Measurements from ENCODE around the gene ZBTB5.

DNA sequence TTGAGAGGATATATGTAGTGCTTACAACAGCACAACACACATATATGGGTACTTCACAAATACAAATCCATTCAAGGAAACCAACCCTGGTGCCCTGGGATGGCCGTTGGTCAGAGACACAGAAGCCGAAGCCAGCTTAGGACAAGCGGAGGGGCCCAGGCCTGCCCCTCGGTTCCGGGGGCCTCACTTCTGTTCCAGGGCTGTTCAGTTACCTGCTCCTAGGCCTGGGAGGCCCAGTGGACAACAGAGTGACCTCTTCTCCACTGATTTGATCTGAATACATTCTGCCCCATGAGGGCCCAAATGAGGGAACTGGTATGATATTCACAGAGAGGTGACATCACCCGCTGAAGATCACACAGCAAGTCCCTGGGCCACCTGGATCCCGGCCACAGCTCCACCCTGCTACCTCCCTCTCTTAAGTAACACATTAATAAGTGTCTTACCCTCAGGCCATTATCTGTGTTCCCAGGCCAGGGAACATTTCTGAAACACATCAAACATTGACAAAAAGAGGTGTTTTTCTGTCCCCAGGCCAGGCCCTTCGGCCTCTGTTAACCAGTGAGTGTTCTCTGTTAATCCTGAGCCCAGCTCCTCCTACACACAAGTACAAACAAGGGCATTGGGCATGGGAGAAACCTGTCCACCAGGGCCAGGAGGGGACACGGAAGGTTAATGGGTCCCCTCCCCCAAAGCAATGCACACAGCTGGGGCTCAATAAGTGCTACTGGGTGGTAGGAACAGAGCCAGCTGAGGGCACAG, 47.2 kb downstream of the ZBTB5 start:
- TF ChIP-seq CTCF (conservative IDR thresholded peaks at IDR 0.05; ENCODE audit: low read depth, low read length) (no peak), EZH2 (IDR thresholded peaks at IDR 0.05; ENCODE audit: borderline replicate concordance, low read depth, low read length, poor library complexity, severe bottlenecking) (no peak)

All from A673 (cell line).